Neural cell (in vitro differentiated cells): ENCODE data around the gene ZNF615.

Source experiments
- CTCF ChIP-seq: fragments of 450-650 bp; IDR thresholded peaks from 2 replicates; pipeline ENCODE4 v1.5.1; 2014; ENCODE audit warnings: antibody characterized with exemption, mild to moderate bottlenecking, moderate library complexity; ENCODE audit not compliant: poor library complexity, severe bottlenecking
- EP300 ChIP-seq: fragments of 450-650 bp; conservative IDR thresholded peaks from 2 replicates; pipeline ENCODE4 v1.6.1; 2014; ENCODE audit warnings: antibody characterized with exemption, mild to moderate bottlenecking, moderate library complexity; ENCODE audit not compliant: poor library complexity, severe bottlenecking
- EZH2 ChIP-seq: fragments of 200-600, 300-800 bp; shearing (Covaris generic), sonication (generic); IDR thresholded peaks from 2 replicates; pipeline ENCODE4 v1.6.1; 2014; ENCODE audit warnings: antibody characterized with exemption, low read length, borderline replicate concordance, mild to moderate bottlenecking; ENCODE audit not compliant: insufficient read depth, poor library complexity, severe bottlenecking

GRCh38 chr19:52010674-52011073 lies 2.7 kb upstream of the ZNF615 start:
- TF ChIP-seq EP300 (no peak), CTCF (no peak), EZH2 (no peak)
